Activated CD4-positive, CD25-positive, alpha-beta regulatory T cell treated with anti-CD3 and anti-CD28 coated beads, Interleukin-2, amount 50 U/mL, for 24 hours (primary cell): ENCODE data around the gene SMARCA1.

Experiments
- ATAC-seq, 2 donors: fragments of 150-1000 bp; cut with Tn5 transposase; one replicate each; pipeline ENCODE4 v1.10.0; 2021; ENCODE audit warnings: mild to moderate bottlenecking in 1 of 2, moderate library complexity in 1 of 2

Gene SMARCA1

DNA sequence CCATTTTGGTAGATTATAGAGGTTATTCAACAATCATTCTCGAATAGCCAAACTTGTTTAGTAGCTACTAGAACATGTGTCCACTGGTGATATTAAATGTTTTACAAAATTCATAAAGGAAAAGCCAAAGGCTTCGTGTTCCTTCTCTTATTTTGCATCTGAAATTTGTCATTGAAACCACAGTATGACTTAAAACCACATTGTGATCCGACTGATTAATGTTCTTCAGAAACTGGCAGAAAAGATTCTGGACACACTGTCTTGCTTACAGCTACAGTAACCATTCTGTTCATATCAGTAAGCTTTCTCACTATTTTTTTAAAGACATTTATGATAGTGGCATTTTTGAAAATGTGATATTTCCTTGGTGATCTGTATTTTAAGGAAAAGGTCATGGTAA is 2.6 kb upstream of the SMARCA1 start:
- ATAC-seq = no peak

GRCh38 chrX:129525162-129525561 is 1.9 kb upstream of the SMARCA1 start:
- no peak for ATAC-seq

DNA sequence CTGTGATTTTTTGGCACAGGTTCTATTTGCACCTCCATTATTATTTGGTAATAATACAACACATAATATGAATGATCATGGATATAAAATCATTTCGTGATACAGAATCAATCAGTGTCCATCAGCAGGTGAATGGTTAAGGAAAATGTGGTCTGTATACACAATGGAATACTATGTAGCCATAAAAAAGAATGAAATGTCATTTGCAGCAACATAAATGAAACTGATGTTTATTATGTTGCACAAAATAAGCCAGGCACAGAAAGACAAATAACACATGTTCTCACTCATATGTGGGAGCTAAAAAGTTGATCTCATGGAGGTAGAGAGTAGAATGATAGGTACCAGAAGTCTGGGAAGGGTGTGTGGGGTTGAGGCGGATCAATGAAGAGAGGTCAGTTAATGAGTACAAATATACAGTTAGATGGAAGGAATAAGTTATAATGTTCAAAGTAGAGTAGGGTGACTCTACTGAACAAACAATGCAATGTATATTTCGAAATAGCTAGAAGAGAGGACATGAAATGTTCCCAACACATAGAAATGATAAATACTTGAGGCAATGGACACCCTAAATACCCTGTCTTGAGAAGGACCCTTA is 1.1 kb upstream of the SMARCA1 start:
- ATAC-seq = no peak

- no peak for ATAC-seq
Observed at GRCh38 chrX:129522184-129523078, 859 bp downstream of the SMARCA1 start.

DNA sequence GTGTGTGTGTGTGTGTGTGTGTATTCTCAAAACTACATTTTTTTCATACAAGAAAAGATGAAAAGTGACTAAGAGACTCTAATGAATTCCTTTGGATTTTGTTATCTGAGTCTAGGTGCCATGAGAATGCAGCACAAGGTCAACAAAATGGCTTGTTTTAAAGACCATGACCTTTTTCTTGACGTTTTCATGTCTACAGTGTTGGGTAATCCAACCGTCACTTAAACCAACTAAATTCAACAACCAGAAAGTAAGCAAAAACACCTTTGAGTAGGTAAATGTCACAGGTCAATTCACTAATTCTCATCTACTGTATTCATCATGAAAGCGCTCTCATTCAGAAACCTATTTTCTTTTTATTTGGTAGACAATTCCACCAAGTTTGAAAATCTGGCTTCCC is 3.1 kb downstream of the SMARCA1 start:
- no peak for ATAC-seq

- ATAC-seq = no peak
Observed at GRCh38 chrX:129516402-129516801, 6.9 kb downstream of the SMARCA1 start.

GRCh38 chrX:129512409-129512808 is 10.9 kb downstream of the SMARCA1 start:
- ATAC-seq = no peak

DNA sequence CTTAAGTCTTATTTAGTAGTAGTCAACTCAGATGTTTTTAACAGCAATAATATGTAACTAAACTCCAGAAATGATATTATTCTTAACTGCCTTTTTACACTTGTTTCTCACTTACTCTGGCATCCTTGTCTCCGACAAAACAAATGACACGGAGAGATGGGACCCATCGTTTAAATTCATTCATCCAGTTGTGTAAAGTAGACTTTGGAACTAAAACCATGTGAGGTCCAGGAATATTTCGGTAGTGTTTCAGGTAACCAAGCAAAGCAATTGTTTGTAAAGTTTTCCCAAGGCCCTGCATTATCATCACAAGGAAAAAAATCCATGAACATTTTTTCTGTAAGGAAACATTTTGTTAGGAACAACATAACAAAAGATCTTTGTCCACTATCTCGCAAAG is 11.6 kb downstream of the SMARCA1 start:
- no peak for ATAC-seq

DNA sequence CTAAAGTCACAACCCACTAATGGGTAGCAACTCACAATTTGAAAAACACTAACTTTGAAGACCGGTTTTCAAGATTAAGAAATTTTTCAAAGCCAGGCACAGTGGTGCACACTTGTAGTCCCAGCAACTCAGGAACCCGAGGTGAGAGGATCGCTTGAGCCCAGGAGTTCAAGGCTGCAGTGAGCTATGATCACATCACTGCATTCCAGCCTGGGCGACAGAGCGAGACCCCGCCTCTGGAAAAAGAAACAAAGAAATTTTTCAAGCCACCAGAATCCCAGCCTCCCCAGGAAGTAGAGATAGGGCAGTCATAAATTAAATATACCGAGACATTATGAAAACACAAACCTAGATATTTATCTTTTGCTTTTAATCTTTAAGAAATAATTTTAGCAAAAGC is 13.0 kb downstream of the SMARCA1 start:
- ATAC-seq = no peak

DNA sequence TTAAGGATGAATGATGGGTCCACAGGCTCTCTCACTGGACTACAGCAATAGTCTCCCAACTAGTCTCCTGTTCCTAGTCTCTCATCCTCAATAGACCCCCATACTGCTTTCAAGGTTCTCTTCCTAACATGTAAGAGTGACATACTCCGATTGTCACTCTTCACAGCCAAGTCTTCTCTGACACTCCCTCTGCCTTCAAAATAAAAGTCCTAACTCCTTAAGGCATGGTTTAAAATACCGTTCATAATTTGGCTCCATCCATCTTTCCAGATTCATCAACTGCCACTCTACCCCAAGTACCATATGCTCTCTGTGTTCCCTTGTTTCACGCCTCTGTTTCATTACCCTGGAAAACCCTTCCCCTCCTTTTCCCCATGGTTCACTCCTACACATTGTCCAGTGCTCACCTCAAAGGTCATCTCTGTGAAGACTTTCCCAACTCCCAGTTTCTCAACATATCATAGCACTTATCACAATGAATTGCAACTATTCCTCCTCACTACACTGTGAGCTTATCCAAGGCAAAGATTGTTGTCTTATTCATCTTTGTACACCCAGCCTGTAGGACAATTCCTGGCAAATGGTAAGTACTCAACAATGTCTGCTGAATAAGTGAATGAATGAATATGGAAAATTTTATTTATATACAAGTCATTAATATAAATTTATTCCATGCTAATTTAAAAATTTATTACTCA is 26.0 kb downstream of the SMARCA1 start:
- no peak for ATAC-seq

GRCh38 chrX:129496625-129497024 is 26.7 kb downstream of the SMARCA1 start:
- no peak for ATAC-seq

DNA sequence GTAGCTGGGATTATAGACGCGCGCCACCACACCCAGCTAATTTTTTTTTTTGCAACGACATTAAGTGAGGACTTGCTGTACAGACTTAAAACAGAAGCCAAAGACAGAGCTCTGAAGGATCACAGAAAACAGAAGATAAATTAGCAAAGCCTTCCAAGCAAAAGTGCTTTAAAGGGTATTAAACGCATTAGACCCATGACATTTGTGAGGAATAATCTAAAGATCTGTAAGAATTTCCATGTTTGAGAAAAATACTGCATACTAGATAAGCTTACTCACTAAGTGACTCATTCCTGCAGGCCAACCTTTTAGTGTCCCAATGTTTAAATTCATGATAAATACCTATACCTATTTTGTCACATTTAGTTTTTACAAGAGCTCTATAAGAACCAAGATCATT is 27.4 kb downstream of the SMARCA1 start:
- no peak for ATAC-seq

- ATAC-seq = no peak
Observed at GRCh38 chrX:129494887-129495286, 28.4 kb downstream of the SMARCA1 start.

DNA sequence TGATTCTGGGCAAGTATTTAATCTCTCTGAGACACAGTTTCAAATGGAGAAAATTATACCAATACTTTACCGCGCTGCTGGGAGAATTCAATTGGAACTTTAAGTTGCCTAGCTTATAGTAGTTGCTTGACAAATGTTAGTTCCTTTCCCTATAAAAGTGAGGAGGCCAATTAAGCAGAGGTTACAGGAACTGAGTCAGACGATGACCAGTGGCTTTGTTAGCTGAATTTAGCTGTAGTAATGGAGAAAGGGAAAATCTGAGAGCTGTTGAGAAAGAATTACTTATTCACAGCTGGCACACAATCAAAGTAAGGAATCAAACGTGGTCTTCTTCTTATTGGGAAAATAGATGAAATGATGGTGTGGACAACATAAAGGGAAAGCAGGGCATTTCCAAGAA is 29.6 kb downstream of the SMARCA1 start:
- no peak for ATAC-seq

DNA sequence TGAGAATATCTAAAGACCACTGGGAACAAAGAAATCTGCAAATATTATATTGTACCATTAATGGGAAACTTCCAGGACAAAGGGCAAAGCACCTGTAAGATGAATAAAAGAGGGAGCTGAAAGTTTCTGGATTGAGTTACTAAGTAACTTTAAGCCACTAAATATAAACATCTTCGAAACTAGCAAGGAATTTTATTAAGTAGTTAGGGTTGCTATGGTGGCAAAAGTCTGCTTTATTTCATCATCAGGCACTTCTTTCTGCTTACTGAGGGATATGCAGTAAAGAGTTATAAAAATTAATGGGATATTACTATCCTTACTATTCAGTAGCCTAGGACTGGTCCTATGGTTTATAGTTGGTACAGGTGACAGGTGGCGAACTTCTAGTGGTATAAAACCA is 33.0 kb downstream of the SMARCA1 start:
- ATAC-seq = no peak

DNA sequence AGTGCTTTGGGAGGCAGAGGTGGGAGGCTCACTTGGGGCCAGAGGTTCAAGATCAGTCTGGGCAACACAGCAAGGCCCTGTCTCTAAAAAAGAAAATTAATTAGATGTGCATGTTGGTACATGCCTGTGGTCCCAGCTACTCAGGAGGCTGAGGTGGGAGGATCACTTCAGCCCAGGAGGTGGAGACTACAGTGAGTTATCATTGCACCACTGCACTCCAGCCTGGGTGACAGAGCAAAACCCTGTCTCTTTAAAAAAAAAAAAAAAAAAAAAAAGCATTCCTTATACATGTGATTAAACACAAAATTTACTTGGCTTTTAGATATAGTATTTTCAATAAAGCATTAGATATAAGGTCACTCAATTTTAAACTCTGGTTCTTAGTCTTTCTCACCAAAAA is 34.9 kb downstream of the SMARCA1 start:
- no peak for ATAC-seq

DNA sequence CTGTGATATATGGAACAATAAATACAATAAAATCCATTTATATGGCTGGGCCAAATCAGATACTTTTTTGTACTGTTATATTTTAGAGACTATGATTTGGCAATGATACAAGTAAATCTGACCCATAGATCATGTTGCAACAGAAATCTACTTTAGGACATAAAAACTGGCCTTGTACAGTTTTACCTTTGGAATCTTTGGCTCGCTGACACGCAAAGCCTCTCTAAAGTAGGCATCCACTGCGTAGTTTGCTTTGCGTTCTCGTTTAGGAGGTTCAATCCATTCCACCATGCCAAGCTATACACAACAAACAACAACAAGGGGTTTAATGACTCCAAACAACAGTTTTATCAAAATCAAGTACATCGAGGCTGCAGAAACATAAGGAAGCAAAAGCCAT is 42.4 kb downstream of the SMARCA1 start:
- ATAC-seq = no peak

- ATAC-seq = no peak
Observed at GRCh38 chrX:129478516-129478915, 44.8 kb downstream of the SMARCA1 start.

- no peak for ATAC-seq
Observed at GRCh38 chrX:129472116-129472515, 51.2 kb downstream of the SMARCA1 start.

GRCh38 chrX:129462707-129463106 is 60.6 kb downstream of the SMARCA1 start:
- no peak for ATAC-seq

- ATAC-seq = no peak
Observed at GRCh38 chrX:129461801-129462456, 61.4 kb downstream of the SMARCA1 start.

DNA sequence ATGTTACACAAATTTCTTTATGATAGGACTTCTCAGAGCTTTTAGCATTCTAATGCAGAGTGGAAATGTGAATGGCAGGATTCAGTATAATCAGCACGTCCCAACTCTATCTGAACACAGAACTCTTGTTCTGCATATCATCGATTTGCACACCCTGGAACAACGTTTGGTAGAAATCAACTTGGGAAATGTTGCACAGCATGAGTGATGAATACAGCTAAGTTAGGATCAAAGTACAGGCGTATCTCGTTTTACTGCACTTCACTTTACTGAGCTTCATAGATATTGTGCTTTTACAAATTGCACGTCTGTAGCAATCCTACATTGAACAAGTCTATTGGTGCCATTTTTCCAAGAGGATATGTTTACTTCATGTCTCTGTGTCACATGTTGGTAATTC is 70.8 kb downstream of the SMARCA1 start:
- ATAC-seq = no peak

DNA sequence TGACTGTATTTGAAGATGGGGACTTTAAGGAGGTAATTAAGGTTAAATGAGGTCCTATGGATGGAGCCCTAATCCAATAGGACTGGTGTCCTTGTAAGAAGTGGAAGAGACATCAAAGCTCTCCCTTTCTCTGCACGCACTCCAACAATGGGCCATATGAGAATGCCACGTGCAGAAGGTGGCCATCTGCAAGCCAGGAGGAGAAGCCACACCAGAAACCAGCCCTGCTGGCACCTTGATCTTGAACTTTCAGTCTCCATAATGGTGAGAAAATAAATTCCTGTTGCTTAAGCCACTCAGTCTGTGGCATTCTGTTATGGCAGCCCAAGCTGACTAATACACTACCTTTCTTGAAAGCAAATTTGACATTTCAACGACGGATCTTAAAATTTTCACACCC is 73.2 kb downstream of the SMARCA1 start:
- ATAC-seq = no peak
